GM12892 (cell line): ENCODE results near the gene TUNAR.

Experiments used
- POLR2A ChIP-seq: IDR thresholded peaks from 2 replicates; pipeline ENCODE4 v1.6.1; 2011; ENCODE audit warnings: low read depth, low read length, control low read depth
- POLR2AphosphoS5 ChIP-seq: IDR thresholded peaks from 2 replicates; pipeline ENCODE4 v1.6.1; 2011; ENCODE audit warnings: low read depth, low read length, control low read depth

DNA sequence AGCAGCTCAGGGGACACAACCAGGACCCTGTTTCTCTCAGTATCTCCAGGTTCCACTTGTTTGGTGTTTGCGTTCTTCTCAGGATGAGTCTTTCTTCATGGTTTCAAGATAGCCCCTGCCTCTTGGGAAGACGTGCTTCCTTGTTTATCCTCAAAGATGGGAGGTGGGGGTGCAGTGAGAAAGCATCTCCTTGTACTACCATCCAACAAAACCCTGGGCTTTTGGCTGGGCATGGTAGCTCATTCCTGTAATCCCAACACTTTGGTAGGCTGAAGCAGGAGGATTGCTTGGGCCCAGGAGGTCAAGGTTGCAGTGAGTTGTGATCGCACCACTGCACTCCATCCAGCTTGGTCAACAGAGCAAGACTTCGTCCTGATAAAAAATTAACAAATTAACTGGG, 21.0 kb upstream of the TUNAR start:
- no peak for TF ChIP-seq POLR2A
- TF ChIP-seq POLR2AphosphoS5, result no peak
